ENCODE data around the gene TAF5. TPM values are rescaled to one million over a fixed set of nuclear protein-coding genes. Genes with fewer than 3 reads are reported as not detected.

The TAF5 gene
- total and polyA plus RNA-seq, 10 of the 15 experiments (the other 5 are each of a cell fraction or from before 2014, with no cell fraction given) = 3.7 to 9.2 (median 7.3) TPM

GRCh38 chr10:103367782-103368518 is at the start of gene TAF5 (continued):
- TF ChIP-seq, protein P1, sequence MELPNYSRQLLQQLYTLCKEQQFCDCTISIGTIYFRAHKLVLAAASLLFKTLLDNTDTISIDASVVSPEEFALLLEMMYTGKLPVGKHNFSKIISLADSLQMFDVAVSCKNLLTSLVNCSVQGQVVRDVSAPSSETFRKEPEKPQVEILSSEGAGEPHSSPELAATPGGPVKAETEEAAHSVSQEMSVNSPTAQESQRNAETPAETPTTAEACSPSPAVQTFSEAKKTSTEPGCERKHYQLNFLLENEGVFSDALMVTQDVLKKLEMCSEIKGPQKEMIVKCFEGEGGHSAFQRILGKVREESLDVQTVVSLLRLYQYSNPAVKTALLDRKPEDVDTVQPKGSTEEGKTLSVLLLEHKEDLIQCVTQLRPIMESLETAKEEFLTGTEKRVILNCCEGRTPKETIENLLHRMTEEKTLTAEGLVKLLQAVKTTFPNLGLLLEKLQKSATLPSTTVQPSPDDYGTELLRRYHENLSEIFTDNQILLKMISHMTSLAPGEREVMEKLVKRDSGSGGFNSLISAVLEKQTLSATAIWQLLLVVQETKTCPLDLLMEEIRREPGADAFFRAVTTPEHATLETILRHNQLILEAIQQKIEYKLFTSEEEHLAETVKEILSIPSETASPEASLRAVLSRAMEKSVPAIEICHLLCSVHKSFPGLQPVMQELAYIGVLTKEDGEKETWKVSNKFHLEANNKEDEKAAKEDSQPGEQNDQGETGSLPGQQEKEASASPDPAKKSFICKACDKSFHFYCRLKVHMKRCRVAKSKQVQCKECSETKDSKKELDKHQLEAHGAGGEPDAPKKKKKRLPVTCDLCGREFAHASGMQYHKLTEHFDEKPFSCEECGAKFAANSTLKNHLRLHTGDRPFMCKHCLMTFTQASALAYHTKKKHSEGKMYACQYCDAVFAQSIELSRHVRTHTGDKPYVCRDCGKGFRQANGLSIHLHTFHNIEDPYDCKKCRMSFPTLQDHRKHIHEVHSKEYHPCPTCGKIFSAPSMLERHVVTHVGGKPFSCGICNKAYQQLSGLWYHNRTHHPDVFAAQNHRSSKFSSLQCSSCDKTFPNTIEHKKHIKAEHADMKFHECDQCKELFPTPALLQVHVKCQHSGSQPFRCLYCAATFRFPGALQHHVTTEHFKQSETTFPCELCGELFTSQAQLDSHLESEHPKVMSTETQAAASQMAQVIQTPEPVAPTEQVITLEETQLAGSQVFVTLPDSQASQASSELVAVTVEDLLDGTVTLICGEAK (IDR thresholded peaks at IDR 0.05; ENCODE audit: borderline replicate concordance) = no peak; the same call in 1 of the 2 replicates
- TF ChIP-seq, protein P2, sequence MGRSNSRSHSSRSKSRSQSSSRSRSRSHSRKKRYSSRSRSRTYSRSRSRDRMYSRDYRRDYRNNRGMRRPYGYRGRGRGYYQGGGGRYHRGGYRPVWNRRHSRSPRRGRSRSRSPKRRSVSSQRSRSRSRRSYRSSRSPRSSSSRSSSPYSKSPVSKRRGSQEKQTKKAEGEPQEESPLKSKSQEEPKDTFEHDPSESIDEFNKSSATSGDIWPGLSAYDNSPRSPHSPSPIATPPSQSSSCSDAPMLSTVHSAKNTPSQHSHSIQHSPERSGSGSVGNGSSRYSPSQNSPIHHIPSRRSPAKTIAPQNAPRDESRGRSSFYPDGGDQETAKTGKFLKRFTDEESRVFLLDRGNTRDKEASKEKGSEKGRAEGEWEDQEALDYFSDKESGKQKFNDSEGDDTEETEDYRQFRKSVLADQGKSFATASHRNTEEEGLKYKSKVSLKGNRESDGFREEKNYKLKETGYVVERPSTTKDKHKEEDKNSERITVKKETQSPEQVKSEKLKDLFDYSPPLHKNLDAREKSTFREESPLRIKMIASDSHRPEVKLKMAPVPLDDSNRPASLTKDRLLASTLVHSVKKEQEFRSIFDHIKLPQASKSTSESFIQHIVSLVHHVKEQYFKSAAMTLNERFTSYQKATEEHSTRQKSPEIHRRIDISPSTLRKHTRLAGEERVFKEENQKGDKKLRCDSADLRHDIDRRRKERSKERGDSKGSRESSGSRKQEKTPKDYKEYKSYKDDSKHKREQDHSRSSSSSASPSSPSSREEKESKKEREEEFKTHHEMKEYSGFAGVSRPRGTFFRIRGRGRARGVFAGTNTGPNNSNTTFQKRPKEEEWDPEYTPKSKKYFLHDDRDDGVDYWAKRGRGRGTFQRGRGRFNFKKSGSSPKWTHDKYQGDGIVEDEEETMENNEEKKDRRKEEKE (IDR thresholded peaks at IDR 0.05) = no peak
- TF ChIP-seq SP1 (IDR thresholded peaks at IDR 0.05; ENCODE audit: low read depth, low read length) (peak; percentile 45), TCF12 (IDR thresholded peaks at IDR 0.05; ENCODE audit: low read depth, low read length) (peak; percentile 29; the same call in 1 of the 2 replicates), CHD2 (IDR thresholded peaks at IDR 0.05; ENCODE audit: borderline replicate concordance, low read depth, low read length) (peak; percentile 60; the same call in 1 of the 2 replicates), SIX5 (IDR thresholded peaks at IDR 0.05; ENCODE audit: low read depth, low read length, severe bottlenecking) (peak; percentile 28), ZNF207 (IDR thresholded peaks at IDR 0.05; ENCODE audit: borderline replicate concordance) (no peak), BCL11A (IDR thresholded peaks at IDR 0.05; ENCODE audit: low read depth, low read length) (0 out of 2 replicates have a peak, but pooled peaks have one; percentile 12), MEF2A (IDR thresholded peaks at IDR 0.05; ENCODE audit: insufficient read depth, low read depth, low read length) (no peak), PAX8 (IDR thresholded peaks at IDR 0.05) (no peak), HCFC1 (IDR thresholded peaks at IDR 0.05; ENCODE audit: low read length) (peak; percentile 51), RUNX3 (IDR thresholded peaks at IDR 0.05; ENCODE audit: low read length) (peak; percentile 70), IRF4 (IDR thresholded peaks at IDR 0.05; ENCODE audit: low read depth, low read length) (peak; percentile 54; the same call in 1 of the 2 replicates), CREB1 (IDR thresholded peaks at IDR 0.05; ENCODE audit: low read depth) (peak; percentile 85; the same call in 1 of the 2 replicates), EGR1 (IDR thresholded peaks at IDR 0.05; ENCODE audit: borderline replicate concordance in 1 of 2, low read depth in 2 of 2, low read length in 2 of 2) (peak in 1 of 2 experiments; percentile 25; a peak in 2 of 3 replicates), SMARCA5 (IDR thresholded peaks at IDR 0.05) (peak; percentile 95), SRF (IDR thresholded peaks at IDR 0.05; ENCODE audit: low read depth in 2 of 2, low read length in 2 of 2) (0 out of 4 replicates have a peak, but pooled peaks of 1 of the 2 experiments have one; percentile 33)
- TF ChIP-seq, protein P3, sequence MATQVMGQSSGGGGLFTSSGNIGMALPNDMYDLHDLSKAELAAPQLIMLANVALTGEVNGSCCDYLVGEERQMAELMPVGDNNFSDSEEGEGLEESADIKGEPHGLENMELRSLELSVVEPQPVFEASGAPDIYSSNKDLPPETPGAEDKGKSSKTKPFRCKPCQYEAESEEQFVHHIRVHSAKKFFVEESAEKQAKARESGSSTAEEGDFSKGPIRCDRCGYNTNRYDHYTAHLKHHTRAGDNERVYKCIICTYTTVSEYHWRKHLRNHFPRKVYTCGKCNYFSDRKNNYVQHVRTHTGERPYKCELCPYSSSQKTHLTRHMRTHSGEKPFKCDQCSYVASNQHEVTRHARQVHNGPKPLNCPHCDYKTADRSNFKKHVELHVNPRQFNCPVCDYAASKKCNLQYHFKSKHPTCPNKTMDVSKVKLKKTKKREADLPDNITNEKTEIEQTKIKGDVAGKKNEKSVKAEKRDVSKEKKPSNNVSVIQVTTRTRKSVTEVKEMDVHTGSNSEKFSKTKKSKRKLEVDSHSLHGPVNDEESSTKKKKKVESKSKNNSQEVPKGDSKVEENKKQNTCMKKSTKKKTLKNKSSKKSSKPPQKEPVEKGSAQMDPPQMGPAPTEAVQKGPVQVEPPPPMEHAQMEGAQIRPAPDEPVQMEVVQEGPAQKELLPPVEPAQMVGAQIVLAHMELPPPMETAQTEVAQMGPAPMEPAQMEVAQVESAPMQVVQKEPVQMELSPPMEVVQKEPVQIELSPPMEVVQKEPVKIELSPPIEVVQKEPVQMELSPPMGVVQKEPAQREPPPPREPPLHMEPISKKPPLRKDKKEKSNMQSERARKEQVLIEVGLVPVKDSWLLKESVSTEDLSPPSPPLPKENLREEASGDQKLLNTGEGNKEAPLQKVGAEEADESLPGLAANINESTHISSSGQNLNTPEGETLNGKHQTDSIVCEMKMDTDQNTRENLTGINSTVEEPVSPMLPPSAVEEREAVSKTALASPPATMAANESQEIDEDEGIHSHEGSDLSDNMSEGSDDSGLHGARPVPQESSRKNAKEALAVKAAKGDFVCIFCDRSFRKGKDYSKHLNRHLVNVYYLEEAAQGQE (IDR thresholded peaks at IDR 0.05; ENCODE audit: low read depth, low read length) = peak; percentile 68
